SU-DHL-6 (cell line): ENCODE data around the gene NTNG1.

Experiments
- EZH2phosphoT487 ChIP-seq: fragments of 200-600 bp; sonication (generic), shearing (Covaris generic); conservative IDR thresholded peaks from 2 replicates; pipeline ENCODE4 v1.6.1; 2018; ENCODE audit warnings: mild to moderate bottlenecking, antibody characterized with exemption, low read length, moderate library complexity, mixed read lengths
- TF ChIP-seq, protein P1 (sequence below): fragments of 200-600 bp; sonication (generic); IDR thresholded peaks from one replicate; pipeline ENCODE4 v1.5.1; 2017; ENCODE audit warnings: antibody characterized with exemption, mild to moderate bottlenecking, low read length, moderate library complexity; ENCODE audit not compliant: insufficient read depth, poor library complexity, severe bottlenecking

DNA sequence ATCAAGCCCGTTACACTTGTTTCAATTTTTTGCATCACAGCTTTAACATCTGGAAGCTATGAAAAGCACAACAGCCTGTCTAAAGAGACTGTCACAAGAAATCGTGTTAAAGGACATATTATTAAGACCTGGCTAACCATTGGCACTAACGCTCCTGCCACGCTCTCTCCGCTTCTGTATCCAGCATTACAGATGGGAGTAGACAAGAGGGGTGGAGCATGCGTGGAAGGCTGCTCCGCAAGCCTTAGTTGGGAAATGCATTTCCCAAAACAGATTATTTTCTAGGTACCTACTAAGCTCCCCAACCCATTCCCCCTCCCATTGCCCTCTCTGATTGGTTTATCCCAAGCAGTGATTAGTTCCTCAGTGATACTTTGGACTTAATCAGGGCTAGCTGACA, 72.4 kb downstream of the NTNG1 start:
- TF ChIP-seq, protein P1, sequence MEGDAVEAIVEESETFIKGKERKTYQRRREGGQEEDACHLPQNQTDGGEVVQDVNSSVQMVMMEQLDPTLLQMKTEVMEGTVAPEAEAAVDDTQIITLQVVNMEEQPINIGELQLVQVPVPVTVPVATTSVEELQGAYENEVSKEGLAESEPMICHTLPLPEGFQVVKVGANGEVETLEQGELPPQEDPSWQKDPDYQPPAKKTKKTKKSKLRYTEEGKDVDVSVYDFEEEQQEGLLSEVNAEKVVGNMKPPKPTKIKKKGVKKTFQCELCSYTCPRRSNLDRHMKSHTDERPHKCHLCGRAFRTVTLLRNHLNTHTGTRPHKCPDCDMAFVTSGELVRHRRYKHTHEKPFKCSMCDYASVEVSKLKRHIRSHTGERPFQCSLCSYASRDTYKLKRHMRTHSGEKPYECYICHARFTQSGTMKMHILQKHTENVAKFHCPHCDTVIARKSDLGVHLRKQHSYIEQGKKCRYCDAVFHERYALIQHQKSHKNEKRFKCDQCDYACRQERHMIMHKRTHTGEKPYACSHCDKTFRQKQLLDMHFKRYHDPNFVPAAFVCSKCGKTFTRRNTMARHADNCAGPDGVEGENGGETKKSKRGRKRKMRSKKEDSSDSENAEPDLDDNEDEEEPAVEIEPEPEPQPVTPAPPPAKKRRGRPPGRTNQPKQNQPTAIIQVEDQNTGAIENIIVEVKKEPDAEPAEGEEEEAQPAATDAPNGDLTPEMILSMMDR = no peak
- TF ChIP-seq EZH2phosphoT487 = no peak
